Cerebellar cortex (tissue), 1 donor: ENCODE data around the gene NEDD8.

Experiments
- DNase-seq: peaks from one replicate; pipeline ENCODE4 v3.0.0-alpha.2; 2015; ENCODE audit warnings: low spot score

Gene NEDD8

DNA sequence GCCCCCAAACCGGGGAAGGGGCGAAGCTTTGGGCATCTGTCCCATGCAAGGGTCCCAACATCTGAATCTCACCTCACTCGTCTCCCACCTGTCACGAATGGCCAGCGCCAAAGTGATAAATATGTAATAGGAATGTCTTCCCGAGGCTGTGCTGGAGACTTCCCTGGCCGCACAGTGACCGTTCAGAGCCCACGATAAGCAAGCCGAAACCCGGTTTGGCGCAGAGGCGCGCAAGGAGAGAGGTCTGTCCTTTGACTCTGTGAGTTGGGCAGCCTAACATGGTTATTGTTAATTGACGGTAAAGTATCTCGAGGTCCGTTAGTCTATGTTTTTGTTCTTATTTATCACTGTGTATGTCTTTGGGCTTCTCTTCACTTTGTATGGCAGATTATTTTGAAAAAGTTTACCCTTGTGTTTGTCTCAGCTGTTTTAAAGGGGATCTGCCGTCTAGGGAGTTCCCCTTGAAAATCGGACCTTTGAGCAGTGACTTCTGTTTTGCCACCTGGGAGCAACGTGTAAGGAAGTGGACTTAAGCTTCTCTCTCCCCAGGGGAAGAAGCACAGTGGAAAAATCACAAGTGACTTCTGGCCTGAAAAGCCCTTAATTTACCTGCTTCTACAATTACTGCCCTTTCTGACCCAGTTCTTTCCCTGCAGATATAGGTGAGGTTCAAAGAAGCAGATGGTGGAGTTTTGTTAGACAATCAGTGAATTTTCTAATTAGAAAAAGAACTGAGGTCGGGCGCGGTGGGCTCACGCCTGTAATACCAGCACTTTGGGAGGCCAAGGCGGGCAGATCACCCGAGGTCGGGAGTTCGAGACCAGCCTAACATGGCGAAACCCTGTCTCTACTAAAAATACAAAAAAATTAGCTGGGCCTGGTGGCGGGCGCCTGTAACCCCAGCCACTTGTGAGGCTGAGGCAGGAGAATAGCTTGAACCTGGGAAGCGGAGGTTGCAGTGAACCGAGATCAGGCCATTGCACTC lies 35.8 kb downstream of the NEDD8 start:
- peak; percentile 38 for DNase-seq

GRCh38 chr14:24195186-24196070 lies 36.7 kb downstream of the NEDD8 start, which contains the start of gene TM9SF1:
TM9SF1 (minus strand) TSS chr14:24195441; CDS start chr14:24195019, 422 bp downstream.
- peak; percentile 82 for DNase-seq

DNA sequence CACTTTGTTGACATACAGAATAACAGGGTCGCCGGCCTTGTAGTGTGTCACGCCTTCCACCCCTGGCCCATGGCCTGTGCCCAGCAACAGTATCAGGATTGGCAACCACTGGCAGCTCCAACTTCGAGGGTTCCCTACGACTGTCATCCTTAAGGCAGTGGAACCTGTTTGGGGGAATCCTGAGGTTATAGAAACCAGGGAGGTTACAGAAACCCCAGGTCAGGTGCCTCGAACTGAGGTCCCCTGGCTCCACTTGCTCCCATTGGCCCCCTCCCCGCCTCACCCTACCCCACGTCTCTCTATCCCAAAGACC lies 37.3 kb downstream of the NEDD8 start:
- no peak for DNase-seq

DNA sequence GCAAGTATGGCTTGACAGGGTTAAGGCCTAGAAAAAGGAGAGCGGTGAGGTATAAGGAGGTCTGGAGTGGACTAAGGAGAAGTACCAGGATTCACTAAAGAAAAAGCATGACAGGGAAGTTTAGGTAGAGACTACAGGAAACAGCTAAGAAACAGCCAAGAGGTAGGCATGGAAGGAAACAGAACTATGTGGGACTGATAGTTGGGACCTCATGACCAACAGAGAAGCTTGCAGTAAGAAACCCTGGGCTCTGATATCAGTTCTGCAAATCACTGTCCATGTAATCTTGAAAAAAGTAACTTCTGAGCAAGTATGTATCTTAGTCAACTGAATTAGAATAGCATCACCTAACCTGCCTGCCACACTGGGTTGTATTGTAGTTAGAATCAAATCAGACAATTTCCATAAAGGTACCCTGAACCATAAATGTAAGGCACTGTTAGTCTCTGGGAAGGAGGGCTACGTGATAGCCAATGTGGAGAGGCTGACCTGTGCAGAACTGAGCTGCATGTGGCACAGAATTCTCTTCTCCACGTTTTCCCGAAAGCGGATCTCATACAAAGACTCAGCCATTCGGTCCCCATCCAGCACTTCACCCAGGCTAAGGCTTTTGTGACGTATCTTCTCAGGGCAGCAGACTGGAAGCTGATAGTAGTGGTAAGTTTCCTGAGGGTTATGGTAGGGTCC lies 37.8 kb downstream of the NEDD8 start:
- DNase-seq, result peak; percentile 18

DNA sequence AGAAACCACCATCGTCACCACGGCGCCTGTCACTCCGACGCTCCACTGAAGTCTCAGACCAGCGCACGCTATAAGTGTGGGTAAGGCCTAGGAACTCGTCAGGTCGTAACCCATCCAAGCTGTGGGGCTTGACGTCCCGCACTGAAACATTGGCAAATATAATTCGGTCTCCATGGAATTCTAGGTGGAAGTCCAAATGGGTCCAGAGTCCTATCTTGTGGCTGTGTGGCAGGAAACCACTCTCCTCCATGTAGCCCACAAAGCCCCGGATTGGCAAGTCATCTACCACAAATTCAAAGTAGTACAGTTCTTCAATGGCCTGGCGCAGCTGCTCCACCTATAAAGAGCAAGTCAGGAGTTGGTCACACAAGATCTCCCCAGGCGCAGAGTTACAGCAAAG lies 39.2 kb downstream of the NEDD8 start:
- DNase-seq, result no peak

- no peak for DNase-seq
These were observed 41.8 kb downstream of the NEDD8 start for GRCh38 chr14:24190416-24190815.

DNA sequence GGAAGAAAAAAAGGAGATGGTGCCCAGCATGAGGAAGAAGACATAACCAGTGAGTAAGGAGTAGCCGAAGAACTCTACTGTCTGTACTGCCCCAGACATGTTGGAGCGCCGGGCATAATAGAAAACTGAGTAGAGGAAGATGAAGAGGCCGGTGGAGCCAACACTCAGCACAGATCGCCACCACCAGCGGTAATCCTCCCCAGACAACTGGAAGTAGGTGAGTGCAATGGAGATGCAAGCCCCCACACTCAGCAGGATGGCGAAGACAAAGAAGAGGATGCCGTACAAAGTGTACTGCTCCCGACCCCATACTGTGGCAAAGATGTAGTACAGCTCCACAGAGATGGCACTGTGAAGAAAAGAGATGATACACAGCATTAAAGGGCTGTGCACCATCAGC lies 42.7 kb downstream of the NEDD8 start:
- no peak for DNase-seq

- no peak for DNase-seq
These were observed 43.1 kb downstream of the NEDD8 start for GRCh38 chr14:24189059-24189375.

GRCh38 chr14:24188251-24189058 lies 43.7 kb downstream of the NEDD8 start, which contains the start of gene IPO4:
IPO4 (minus strand) TSS chr14:24188816; CDS start chr14:24188787, 29 bp downstream.
- peak; percentile 97 for DNase-seq

- DNase-seq, result no peak
These were observed 44.6 kb downstream of the NEDD8 start for GRCh38 chr14:24187539-24187915.

DNA sequence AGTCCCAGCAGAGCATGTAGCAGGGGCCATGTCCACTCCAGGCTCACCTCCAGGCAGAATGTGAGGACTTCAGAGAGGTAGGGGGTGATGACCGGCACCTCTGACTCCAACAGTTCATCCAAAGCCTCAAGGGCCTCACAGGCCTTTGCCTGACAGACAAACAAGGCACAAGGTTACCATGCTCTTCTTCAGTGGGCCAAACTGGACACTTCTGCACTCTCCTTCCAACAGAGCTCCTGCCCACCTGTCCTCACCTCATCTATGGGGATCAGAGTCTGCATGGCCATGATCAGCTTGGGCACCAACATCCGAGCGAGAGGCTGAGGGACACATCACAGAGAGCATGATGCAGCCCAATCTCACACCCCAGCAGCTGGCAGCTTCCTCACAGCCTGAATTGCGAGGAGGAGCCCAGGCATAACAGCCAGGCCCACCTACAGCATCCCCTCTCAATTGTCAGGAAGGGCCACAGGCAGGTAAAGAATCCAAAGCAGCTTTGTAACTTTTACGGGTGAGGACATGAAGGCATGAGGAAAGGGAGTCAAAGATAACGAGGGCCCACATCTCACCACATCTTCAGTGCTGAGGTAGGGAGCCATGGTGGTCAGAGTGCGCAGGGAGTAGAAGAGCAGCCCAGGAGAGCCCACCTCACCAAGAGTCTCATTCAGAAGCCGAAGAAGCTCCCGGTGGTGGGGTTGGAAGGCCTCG lies 45.2 kb downstream of the NEDD8 start:
- DNase-seq, result no peak

DNA sequence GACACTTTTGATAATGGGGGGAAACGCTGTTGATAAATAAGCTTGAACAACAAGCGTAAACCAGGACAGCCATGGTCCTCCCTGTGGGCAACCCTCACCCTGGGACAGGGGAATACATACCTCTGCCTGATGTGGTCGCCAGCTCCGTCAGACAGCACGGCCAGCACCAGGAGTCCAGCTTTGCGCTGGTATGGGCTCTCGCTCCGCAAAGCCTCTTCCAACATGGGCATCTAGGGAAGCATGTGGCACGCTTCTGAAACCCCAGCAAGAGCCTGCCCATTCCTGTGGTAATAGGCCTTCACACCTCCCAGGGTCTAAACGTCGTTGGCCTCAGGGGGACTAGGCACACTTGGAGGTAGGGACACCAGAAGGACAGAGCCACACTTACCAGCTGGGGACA lies 46.4 kb downstream of the NEDD8 start:
- no peak for DNase-seq

DNA sequence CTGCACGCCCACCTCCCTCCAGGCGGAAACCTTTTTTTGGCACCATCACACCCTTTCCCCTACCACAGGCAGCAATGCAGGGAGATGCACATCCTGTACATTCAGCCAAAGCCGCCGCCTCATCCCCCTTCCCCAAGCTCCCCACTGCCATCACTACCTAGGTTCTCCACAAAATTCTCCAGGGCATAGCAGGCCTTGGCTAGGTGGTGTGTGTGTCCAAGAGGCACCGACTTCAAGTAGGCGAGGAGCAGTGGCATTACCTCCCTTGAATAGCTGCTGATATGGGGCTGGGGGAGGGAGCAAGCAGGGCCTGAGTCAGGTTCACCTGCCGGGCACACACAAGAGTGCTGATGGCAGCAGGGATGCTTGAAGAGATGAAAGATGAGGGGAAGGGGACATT lies 47.1 kb downstream of the NEDD8 start:
- no peak for DNase-seq

DNA sequence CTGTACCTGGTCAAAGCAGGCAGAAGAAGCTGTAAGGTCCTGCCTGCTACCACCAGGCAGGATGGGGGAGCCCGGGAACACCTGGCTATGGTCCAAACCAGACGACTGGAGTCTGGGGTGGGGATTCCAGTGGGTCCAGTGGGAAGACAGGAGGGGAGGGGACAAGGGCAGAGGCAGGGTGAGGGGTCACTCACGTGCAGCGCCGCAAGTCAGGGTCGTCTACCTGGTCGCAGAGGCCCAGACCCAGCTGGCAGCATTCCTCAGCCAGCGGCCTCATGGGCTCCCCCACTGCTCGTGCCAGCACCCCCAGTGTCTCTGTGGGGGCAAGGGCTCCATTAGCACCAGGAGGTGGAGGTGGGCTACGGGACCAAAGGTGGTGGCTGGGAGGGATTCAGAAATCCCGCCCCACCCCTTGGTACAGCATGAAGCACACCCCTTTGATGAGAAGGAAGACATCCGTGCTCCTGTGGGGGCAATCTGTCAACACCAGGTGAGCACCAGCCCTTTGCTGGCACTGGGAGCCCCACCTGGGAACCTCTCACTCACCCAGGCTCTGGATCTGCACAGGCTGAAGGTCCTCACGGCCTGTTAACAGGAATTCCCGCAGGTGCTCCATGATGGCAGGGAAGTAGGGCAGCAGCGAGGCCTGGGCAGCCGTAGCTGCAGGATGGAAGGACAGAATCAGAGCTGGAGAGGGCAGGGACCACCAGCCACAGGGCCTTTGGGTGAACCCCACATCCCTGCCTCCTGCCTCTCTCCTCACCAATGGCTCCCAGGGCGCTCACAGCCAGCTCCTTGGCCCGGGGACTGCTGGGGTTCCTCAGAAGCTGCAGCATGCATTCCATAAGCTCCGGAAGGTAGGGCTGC lies 47.8 kb downstream of the NEDD8 start:
- DNase-seq, result no peak

GRCh38 chr14:24183014-24183481 lies 49.1 kb downstream of the NEDD8 start:
- no peak for DNase-seq

GRCh38 chr14:24182110-24182882 lies 49.9 kb downstream of the NEDD8 start:
- no peak for DNase-seq

DNA sequence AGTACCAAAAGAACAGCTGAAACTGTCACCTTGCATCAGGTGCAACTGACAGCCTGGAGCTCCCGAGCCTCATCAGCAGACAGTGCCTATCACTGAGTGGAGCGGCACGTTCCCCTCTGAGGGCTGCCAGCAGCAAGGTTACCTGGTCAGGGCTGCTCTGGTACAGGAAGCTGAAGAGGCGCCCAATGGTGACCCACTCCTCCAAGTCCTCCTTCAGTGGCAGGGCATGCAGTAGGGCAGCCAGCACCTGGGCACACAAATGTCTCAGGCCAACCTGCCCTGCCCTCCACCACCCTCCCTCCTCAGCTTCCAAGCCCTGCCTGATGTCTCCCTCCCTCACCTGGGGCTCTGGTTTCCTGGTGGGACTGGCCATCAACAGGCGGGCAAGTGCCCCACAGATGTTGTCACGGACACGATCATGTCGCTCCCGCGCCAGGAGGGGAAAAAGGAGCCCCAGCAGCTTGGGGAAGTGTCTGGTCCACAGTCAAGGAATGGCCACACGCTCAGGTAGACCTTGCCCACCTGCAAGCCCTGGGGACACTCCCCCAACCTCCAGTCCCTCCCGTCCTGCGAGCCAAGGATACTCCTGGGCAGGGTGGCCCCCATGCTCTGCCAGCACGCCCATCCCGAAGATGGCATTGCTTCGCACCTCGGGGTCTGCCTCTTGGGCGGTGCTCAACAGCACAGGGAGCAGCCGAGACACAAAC lies 50.6 kb downstream of the NEDD8 start:
- no peak for DNase-seq
